ENCODE results near the gene KIAA0930.
A peak's percentile ranks its signal among the peaks of the same experiment; 100 is the strongest.

The KIAA0930 gene

DNA sequence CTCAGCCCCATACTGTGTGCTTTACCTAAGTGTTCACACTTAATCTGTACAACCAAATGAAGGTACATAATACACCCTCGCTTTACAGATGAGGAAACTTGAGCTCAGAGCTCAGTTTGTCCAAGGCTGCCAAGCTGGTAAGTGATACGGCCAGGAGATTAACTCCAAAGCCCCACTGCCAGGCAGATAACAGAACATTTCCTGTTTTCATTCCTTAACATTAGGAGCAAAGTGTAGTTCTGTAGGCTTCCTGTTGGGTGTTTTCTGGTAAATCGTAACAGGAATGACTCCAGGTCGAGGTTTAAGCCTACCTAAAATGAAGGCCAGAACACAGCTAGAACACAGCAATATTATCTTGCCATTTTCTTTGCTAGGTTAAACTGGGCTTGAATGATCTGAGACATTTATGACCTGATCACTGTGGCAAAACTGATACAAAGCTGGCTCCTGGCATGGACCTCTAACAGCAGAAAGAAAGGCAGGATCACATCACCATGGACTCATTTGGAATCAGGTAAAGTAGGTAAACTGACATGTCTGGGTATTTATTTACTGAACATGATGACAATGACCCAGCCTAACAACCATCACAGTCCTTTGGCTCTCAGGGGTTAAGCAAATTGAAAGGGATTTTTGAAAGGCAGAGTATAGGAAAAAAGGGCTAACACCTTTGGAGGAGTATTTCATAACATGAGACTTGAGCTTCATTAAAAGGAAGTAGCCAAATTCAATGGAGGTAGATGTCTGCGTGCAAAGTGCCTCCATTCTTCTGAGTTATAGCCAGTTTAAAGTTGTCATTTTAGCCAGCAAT, 80.8 kb downstream of the KIAA0930 start:
- no peak for DNase-seq (ENCODE audit: low read depth)
- TF ChIP-seq, protein P1, sequence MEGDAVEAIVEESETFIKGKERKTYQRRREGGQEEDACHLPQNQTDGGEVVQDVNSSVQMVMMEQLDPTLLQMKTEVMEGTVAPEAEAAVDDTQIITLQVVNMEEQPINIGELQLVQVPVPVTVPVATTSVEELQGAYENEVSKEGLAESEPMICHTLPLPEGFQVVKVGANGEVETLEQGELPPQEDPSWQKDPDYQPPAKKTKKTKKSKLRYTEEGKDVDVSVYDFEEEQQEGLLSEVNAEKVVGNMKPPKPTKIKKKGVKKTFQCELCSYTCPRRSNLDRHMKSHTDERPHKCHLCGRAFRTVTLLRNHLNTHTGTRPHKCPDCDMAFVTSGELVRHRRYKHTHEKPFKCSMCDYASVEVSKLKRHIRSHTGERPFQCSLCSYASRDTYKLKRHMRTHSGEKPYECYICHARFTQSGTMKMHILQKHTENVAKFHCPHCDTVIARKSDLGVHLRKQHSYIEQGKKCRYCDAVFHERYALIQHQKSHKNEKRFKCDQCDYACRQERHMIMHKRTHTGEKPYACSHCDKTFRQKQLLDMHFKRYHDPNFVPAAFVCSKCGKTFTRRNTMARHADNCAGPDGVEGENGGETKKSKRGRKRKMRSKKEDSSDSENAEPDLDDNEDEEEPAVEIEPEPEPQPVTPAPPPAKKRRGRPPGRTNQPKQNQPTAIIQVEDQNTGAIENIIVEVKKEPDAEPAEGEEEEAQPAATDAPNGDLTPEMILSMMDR (conservative IDR thresholded peaks at IDR 0.05; ENCODE audit: low read length) = peak; percentile 24; the same call in 1 of the 2 replicates
- H3K4me3 ChIP-seq (ENCODE audit: low read length) = no peak overlapping the region

DNA sequence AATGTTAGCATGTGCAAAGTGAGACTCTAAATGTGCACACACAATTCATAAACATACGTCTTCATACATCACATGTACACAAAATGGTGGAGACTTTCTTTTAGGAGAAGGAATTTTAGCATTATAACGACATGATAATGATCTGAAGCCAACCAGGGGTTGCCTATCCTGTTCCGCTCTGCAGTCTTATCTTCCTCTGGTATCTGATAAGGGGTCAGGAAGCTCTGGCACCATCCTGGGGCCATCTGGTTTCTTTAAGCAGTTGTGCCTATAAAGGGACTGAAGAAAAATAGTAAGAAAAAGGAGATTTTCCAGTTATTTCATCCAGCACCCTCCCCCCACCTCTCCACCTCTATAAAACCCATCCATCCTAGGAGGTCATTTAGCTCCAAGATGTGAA, 82.8 kb downstream of the KIAA0930 start:
- DNase-seq (ENCODE audit: low read depth) = no peak
- TF ChIP-seq, protein P1 (conservative IDR thresholded peaks at IDR 0.05; ENCODE audit: low read length) = no peak
- H3K4me3 ChIP-seq (ENCODE audit: low read length) = no peak overlapping the region

DNA sequence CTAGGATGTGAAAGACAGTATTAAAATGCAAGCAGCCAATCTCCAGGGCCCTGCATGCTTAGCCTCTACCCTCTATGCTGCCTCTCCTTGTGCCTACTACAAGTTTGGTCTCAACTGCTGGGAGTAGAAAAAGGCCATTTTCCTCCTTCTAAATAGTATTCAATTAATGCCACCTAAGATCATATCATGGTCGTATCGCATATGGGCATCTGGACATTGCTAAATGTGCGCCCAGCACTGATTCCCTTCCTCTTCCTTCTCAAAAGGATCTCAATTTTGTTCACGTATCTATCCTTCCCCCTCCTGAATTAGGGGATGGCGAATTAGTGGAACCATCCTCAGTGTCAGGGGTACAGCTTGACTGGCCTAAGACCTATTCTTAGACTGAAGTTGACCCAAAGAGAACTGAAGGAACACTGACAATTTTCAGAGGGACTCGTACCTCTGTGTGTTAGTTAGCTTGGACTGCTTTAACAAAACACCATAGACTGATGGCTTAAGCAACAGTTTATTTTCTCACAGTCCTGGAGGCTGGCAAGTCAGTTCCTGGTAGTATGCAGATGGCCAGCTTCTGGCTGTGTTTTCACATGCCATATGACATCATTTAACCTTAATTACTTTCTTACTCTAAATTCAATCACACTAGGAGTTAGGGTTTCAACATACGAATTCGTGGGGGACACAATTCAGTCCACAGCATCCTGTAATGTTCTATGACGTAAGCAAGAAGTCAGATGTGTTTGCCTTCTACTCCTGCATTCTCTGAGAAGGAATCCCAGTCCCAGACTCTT, 85.4 kb downstream of the KIAA0930 start:
- DNase-seq (ENCODE audit: low read depth) = peak; percentile 91
- no peak overlapping the region for H3K4me3 ChIP-seq (ENCODE audit: low read length)
- TF ChIP-seq, protein P1 (conservative IDR thresholded peaks at IDR 0.05; ENCODE audit: low read length) = no peak

DNA sequence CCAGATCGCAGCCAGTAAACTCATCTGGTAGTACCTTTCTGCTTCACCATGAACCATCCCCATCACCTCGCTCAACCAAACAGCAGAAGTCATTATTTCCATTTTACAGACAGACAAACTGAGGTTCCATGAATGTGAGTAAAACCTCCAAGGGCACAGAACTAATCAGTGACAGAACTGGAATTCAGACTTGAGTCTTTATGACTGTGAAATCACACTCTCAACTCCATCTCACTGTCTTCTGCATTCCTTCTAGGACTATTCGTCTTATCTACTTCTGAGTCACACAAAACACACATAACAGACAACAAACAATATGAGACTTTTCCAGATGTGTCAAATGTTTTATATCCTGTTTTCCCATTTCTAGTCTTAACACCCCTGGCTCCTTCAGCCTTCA, 86.3 kb downstream of the KIAA0930 start:
- DNase-seq (ENCODE audit: low read depth) = peak; percentile 61
- no peak overlapping the region for H3K4me3 ChIP-seq (ENCODE audit: low read length)
- TF ChIP-seq, protein P1 (conservative IDR thresholded peaks at IDR 0.05; ENCODE audit: low read length) = no peak

DNA sequence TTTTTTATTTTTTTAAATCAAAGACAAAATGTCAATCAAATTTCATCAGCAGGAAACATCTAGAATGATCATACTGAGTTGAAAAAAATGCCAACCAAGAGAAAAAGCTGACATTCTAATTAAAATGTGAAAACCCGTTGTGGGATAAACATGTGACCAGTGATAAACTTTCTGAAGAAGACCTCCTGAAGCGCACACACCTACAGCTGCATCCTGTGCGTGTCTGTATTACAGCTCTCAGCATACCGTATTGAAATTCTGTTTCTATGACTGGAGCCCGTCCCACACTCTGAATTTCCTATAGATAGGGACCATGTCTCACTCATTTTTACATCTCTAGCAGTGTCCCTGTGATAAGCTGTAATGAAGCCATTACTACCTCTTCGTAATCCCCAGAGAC, 89.2 kb downstream of the KIAA0930 start:
- TF ChIP-seq, protein P1 (conservative IDR thresholded peaks at IDR 0.05; ENCODE audit: low read length) = no peak
- no peak overlapping the region for H3K4me3 ChIP-seq (ENCODE audit: low read length)
- no peak for DNase-seq (ENCODE audit: low read depth)

DNA sequence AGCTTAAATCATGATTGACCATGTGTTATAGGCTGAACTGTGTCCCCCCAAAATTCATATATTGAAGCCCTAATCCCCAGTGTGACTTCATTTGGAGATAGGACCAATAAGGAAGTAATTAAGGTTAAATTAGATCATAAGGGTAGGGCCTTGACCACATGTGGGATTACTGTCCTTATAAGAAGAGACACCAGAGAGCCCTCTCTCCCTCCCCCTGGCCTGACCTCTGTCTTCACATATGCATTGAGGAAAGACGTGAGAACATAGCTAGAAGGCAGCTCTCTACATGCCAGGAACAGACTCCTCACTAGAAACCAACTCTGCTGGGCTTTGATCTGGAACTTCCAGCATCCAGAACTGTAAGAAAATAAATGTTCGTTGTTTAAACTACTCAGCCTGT, 90.6 kb downstream of the KIAA0930 start:
- no peak overlapping the region for H3K4me3 ChIP-seq (ENCODE audit: low read length)
- DNase-seq (ENCODE audit: low read depth) = peak; percentile 35
- TF ChIP-seq, protein P1 (conservative IDR thresholded peaks at IDR 0.05; ENCODE audit: low read length) = no peak

Data from AG10803 (cell line).